ENCODE results near the gene GABARAP.

GABARAP gene

GRCh38 chr17:7241783-7242716 is at the start of gene GABARAP:
GABARAP (minus strand) TSS chr17:7242449; CDS start chr17:7242330, 119 bp downstream.
- DNase-seq (ENCODE audit: low spot score), result peak; percentile 86

DNA sequence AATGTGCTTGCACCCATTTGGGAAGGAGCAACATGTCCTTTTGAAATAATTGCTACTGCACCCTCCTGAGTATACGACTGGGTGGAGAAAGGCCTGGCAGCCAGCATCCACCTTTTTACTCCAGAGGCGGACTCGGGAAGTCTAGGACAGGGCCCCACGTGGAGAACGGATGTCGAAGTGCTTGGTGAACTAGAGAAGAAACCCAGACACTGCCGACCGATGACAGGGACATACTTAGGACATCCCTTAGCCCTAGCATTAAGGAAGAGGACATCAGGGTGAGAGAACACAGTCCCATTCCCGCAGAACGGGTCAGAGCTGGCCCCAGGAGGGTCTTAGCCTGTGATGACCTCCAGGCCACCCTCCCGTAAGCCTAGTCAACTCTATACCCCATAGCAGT is 48.4 kb upstream of the GABARAP start:
- peak; percentile 10 for DNase-seq (ENCODE audit: low spot score)

DNA sequence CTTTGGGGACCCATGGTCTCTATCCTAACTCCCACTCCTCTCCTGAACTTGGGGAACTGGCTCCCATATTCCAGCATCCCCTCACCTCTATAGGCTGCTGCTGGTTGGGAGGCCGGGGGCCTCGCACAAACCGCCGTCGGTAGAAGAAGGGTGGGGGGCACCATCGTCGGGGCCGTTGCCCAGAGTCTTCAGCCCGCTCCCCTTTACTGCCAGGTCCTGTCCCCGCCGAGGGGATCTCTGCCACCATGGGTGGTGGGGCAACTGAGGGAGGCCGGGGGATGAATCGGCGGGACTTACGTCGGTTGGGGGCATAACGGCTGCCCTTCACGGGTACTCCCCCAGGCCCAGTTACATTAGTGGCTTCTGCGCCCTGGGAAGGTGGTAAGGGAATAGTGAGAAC is 47.9 kb upstream of the GABARAP start:
- DNase-seq (ENCODE audit: low spot score), result no peak

GRCh38 chr17:7289256-7290032 is 47.2 kb upstream of the GABARAP start:
- DNase-seq (ENCODE audit: low spot score), result peak; percentile 3

DNA sequence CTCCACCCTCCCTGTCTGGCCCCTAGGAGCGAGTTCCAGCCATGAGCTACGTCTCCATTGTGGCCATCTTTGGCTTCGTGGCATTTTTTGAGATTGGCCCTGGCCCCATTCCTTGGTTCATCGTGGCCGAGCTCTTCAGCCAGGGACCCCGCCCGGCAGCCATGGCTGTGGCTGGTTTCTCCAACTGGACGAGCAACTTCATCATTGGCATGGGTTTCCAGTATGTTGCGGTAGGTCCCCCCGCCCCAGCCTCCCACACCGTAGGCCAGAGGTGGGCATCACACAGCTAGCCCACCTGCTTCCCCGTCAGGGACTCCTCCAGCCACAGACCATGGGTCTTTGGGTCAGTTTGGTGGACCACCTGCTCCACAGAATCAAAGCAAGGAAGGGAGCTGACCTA is 43.4 kb upstream of the GABARAP start:
- DNase-seq (ENCODE audit: low spot score), result peak; percentile 0

GRCh38 chr17:7284911-7285310 is 42.7 kb upstream of the GABARAP start:
- peak; percentile 1 for DNase-seq (ENCODE audit: low spot score)

DNA sequence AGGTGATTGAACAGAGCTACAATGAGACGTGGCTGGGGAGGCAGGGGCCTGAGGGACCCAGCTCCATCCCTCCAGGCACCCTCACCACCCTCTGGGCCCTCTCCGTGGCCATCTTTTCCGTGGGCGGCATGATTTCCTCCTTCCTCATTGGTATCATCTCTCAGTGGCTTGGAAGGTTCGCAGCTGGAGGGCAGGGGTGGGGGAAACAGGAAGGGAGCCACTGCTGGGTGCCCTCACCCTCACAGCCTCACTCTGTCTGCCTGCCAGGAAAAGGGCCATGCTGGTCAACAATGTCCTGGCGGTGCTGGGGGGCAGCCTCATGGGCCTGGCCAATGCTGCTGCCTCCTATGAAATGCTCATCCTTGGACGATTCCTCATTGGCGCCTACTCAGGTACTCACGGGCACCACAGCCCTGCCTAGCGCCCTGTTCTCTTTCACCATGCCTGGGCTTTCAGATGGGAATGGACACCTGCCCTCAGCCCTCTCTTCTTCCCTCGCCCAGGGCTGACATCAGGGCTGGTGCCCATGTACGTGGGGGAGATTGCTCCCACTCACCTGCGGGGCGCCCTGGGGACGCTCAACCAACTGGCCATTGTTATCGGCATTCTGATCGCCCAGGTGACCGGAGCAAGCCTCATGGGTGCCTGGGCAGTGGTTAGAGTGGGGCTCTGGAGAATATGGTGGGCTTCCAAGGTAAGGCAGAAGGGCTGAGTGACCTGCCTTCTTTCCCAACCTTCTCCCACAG is 41.4 kb upstream of the GABARAP start:
- DNase-seq (ENCODE audit: low spot score), result no peak

DNA sequence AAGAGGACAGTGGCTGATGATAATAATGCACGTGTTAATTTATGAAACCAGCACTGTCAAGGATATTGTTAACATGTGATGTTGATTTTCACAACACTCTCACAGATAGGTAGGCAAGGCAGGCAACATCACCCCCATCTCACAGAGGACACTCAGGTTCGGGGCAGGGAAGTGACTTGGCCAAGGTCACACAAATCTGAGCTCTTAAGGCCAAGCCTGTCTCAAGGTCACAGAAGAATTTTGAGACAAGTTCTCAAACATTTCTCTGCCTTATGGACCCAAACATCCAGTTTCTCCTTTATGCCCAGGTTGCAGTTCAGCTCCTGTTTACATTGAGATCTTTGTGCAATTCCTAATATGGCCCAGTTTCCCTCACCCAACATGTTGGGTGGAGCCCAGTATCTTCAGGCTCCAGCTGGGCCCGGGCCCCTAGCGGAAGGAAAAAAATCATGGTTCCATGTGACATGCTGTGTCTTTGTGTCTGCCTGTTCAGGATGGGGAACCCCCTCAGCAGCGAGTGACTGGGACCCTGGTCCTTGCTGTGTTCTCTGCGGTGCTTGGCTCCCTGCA is 40.6 kb upstream of the GABARAP start:
- DNase-seq (ENCODE audit: low spot score), result no peak

GRCh38 chr17:7281953-7282751 is 39.9 kb upstream of the GABARAP start:
- DNase-seq (ENCODE audit: low spot score), result peak; percentile 9

GRCh38 chr17:7281074-7281952 is 39.1 kb upstream of the GABARAP start, which contains the start of gene SLC2A4:
SLC2A4 (plus strand) TSS chr17:7281718; CDS start chr17:7281935, 217 bp downstream.
- peak; percentile 98 for DNase-seq (ENCODE audit: low spot score)

DNA sequence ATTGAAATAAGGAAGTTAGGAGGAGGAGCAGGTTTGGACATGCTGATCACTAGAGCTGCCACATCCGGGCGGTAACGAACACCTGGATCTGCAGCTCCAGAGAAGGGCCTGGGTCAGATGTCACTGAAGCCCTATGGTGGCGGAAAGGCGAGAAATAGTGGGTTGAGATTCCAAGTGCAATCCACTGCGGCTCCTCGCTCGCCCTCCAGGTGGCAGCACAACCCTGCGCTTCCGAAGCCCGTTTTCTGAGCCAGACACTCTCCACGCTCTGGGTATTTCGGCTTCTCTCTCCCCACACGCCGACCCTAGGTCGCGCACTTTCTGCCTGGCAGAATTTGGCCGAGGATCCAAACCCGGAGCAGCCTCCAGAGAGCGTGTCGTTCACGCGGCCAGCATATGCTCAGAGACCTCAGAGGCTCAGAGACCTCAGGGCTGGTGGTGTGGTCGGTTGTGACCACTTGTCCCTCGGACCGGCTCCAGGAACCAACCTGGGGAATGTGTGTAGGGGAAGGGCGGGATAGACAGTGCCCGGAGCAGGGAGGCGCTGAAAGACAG is 38.3 kb upstream of the GABARAP start:
- DNase-seq (ENCODE audit: low spot score), result peak; percentile 89

DNA sequence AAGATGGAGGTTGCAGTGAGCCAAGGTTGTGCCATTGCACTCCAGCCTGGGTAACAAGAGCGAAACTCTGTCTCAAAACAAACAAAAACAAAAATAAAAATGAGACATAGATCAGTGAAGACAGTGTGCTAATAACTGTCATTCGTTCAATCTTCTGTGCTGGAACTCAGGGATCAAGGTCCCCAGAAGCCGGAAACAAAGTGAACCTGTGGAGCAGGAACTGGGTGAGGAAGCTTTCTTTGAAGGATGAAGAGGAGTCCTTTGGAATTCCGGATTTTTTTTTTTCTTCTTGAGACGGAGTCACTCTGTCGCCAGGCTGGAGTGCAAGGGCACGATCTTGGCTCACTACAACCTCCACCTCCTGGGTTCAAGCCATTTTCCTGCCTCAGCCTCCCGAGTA is 37.2 kb upstream of the GABARAP start:
- no peak for DNase-seq (ENCODE audit: low spot score)

GRCh38 chr17:7266784-7267183 is 24.5 kb upstream of the GABARAP start:
- no peak for DNase-seq (ENCODE audit: low spot score)

DNA sequence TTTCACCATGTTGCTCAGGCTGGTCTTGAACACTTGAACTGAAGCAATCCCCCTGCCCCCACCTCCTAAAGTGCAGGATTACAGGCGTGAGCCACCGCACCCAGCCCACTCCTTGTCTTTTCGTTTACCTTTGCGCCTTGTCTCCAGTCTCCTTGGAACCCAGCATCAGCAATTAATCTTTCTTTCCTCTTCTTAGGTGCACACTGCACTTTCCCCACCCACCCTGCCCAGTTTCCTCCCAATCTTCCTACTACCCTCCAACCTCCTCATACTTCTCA is 21.5 kb upstream of the GABARAP start:
- no peak for DNase-seq (ENCODE audit: low spot score)

- no peak for DNase-seq (ENCODE audit: low spot score)
Measured at GRCh38 chr17:7262935-7263800, 20.9 kb upstream of the GABARAP start.

- no peak for DNase-seq (ENCODE audit: low spot score)
Measured at GRCh38 chr17:7262192-7262934, 20.1 kb upstream of the GABARAP start, which contains the start of gene CLDN7. CLDN7 (minus strand) TSS chr17:7262478; CDS start chr17:7262043, 435 bp downstream.

DNA sequence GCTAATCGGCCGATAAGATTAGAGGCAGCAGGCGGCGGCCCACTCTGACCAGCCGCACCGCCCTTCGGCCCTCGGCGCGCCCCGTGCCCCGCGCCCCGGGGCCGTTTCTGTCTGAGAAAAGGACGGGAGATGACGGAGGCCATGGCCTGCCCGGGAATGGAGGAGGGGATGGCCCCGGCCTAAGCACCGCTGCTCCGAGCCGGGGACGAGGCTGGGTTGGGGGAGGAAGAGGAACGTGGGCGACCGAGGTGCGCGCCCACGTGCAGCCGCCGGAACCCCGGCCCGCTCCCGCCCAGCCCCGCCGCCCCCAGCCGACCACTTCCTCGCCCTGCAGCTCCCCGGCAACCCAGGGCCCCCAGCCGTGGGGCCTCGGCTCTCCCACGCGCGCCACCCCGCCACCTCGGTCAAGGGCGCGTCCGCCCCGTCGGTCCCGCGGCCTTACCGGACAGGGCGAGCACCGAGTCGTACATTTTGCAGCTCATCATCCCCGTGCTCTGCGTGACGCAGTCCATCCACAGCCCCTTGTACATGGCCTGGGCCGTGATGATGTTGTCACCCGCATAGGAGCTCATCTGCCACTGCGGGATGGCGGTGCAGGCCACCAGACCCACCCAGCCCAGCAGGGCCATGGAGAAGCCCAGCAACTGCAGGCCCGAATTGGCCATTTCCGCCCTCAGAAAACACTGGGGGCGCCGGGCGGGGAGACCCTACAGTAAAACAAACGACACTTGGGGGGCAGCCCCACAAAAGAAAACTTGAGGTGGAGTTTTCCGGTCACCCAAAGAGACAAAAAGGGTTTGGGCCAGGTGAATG is 19.3 kb upstream of the GABARAP start:
- peak; percentile 28 for DNase-seq (ENCODE audit: low spot score)

Measured in hepatic stellate cell (primary cell).